Gastroesophageal sphincter (tissue), 4 donors: ENCODE results near the gene ADGRD1. TPM values are rescaled to one million over a fixed set of nuclear protein-coding genes. Genes with fewer than 3 reads are reported as not detected.

Experiments used
- ATAC-seq: fragments of 150-250 bp; one replicate; pipeline ENCODE4 v1.9.1; 2016; ENCODE audit warnings: mild to moderate bottlenecking, moderate library complexity
- H3K27ac ChIP-seq, 4 donors: fragments of 200-600 bp; sonication (generic) in 3 of 4; 1 replicate in 3 of 4; 2 replicates in 1 of 4; pipeline ENCODE4 v1.5.1; 2016 to 2019
- H3K27me3 ChIP-seq: fragments of 200-600 bp; sonication (generic); one replicate; pipeline ENCODE4 v1.5.1; 2019
- H3K36me3 ChIP-seq, 2 donors: fragments of 200-600 bp; sonication (generic); one replicate each; pipeline ENCODE4 v1.5.1; 2019; ENCODE audit warnings: control low read depth in 1 of 2
- H3K4me1 ChIP-seq, 3 donors: fragments of 200-600 bp; sonication (generic); 1 replicate in 2 of 3; 2 replicates in 1 of 3; pipeline ENCODE4 v1.5.1; 2016 to 2019; ENCODE audit warnings: control low read depth in 2 of 3
- H3K4me3 ChIP-seq, 2 donors: fragments of 200-600 bp; sonication (generic); one replicate each; pipeline ENCODE4 v1.5.1; 2019; ENCODE audit warnings: mild to moderate bottlenecking in 1 of 2, moderate library complexity in 1 of 2
- H3K9me3 ChIP-seq, 3 donors: fragments of 200-600 bp; sonication (generic); one replicate each; pipeline ENCODE4 v1.5.1; 2017 to 2019; ENCODE audit warnings: control low read depth in 2 of 3
- EP300 ChIP-seq: sonication (generic); formaldehyde crosslinking; IDR thresholded peaks from one replicate; pipeline ENCODE4 v1.6.1; 2017; ENCODE audit warnings: antibody characterized with exemption, mild to moderate bottlenecking
- POLR2A ChIP-seq, 2 donors: fragments of 450-650 bp; IDR thresholded peaks; one replicate each; pipeline ENCODE4 v1.6.1; 2017; ENCODE audit warnings: antibody characterized with exemption in 2 of 2, mild to moderate bottlenecking in 2 of 2, moderate library complexity in 1 of 2
- POLR2AphosphoS5 ChIP-seq: sonication (generic); formaldehyde crosslinking; IDR thresholded peaks from one replicate; pipeline ENCODE4 v1.6.1; 2017; ENCODE audit warnings: antibody characterized with exemption
- WGBS, 2 donors: methylation state at CpG; one replicate each; pipeline ENCODE4 v1.1.5; 2018; ENCODE audit warnings: low coverage in 1 of 2; 5-methylcytosine and 5-hydroxymethylcytosine counted together
- total RNA-seq, 4 donors: library from RNA; depleted of rRNA; stranded (reverse); fragments of >200 nt; gene quantifications; one replicate each; pipeline ENCODE4 v1.1.0, GENCODE V29; 2016
- TF ChIP-seq, protein P1 (sequence below), 4 experiments: fragments of 200-600 bp in 2 of 4; fragments of 450-650 bp in 2 of 4; sonication (generic) in 1 of 4; IDR thresholded peaks; one replicate each; pipeline ENCODE4 v1.5.1; 2017 to 2019; ENCODE audit warnings: antibody characterized with exemption in 4 of 4, mild to moderate bottlenecking in 2 of 4, moderate library complexity in 2 of 4

ADGRD1 gene
- total RNA-seq, 4 donors from 2014 or later, result 19.1 to 43.4 (median 31.3) TPM

GRCh38 chr12:131054345-131055092 is 100.8 kb downstream of the ADGRD1 start:
- H3K36me3 ChIP-seq, result no peaks in the 10 kb centered on the region
- ATAC-seq, result no peak
- H3K27ac ChIP-seq, result no peak overlapping the region
- H3K4me3 ChIP-seq, result no peak overlapping the region
- H3K4me1 ChIP-seq, result peaks cover 0 to 4% (median 0%) of the 10 kb centered on the region in 3 donors
- H3K27me3 ChIP-seq, result no peaks in the 10 kb centered on the region
- H3K9me3 ChIP-seq, result no peaks in the 10 kb centered on the region
- TF ChIP-seq, protein P1, sequence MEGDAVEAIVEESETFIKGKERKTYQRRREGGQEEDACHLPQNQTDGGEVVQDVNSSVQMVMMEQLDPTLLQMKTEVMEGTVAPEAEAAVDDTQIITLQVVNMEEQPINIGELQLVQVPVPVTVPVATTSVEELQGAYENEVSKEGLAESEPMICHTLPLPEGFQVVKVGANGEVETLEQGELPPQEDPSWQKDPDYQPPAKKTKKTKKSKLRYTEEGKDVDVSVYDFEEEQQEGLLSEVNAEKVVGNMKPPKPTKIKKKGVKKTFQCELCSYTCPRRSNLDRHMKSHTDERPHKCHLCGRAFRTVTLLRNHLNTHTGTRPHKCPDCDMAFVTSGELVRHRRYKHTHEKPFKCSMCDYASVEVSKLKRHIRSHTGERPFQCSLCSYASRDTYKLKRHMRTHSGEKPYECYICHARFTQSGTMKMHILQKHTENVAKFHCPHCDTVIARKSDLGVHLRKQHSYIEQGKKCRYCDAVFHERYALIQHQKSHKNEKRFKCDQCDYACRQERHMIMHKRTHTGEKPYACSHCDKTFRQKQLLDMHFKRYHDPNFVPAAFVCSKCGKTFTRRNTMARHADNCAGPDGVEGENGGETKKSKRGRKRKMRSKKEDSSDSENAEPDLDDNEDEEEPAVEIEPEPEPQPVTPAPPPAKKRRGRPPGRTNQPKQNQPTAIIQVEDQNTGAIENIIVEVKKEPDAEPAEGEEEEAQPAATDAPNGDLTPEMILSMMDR (IDR thresholded peaks at IDR 0.05), result no peak
- TF ChIP-seq POLR2A (IDR thresholded peaks at IDR 0.05) (no peak), POLR2AphosphoS5 (no peak), EP300 (no peak)
- 84% methylated on average over 4 to 7 of the region's 19 CpGs for WGBS, 2 donors

DNA sequence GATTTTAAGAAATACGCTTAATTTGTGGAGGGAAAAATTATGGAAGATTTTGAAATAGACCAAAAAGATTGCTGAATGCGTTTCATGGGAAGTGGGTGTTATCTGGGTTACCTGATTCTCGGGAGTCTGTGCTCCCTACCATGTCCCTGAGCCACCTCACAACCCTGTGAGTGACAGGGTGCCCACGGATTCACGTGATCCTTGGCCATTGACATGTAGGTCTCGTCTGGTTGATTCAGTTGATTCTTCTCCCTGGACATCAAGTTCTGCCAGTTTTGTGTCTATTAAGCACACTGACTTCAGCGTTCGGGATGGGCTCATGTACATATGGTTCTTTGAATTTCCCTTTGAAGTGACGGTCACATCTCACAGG is 101.4 kb downstream of the ADGRD1 start:
- H3K27me3 ChIP-seq, result no peaks in the 10 kb centered on the region
- no peak overlapping the region for H3K27ac ChIP-seq
- H3K36me3 ChIP-seq, result no peaks in the 10 kb centered on the region
- H3K4me1 ChIP-seq, result no peaks in the 10 kb centered on the region
- no peak overlapping the region for H3K4me3 ChIP-seq
- no peak for TF ChIP-seq EP300
- TF ChIP-seq, protein P1 (IDR thresholded peaks at IDR 0.05), result no peak
- TF ChIP-seq POLR2A (IDR thresholded peaks at IDR 0.05), result no peak
- TF ChIP-seq POLR2AphosphoS5, result no peak
- ATAC-seq, result no peak
- no peaks in the 10 kb centered on the region for H3K9me3 ChIP-seq
- WGBS, 2 donors, result 80 to 90% methylated on average over 4 to 9 of the region's 9 CpGs

DNA sequence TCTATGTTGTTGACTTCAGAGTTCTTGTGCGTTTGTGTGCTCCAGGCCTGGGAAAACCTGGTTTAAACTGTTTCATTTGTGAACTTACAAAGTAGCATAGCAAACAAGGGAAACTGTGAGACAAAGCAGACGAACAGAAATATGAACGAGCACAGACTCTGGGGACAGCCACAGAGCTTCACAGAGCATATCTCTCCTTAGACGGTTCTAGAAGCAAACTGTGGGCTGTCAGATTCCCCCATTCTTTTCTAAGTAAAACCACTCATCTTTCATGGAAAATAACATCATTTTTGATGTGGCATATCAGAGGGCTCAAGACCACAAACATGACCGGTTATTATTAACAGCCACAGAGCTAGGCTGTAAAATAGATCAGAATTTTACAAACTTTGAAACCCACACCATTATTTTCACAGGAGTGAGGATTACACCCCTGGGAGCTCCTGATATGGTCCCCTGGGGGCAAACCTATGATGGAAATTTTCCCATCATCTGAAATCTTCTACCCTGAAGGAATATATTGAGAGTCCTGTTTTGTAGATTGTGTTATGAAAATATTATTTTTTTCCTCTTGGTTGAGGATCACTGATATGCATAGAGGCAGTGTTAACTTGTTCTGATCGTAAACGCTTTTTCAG is 102.0 kb downstream of the ADGRD1 start:
- 69 to 80% methylated on average over 5 to 7 of the region's 7 CpGs for WGBS, 2 donors

DNA sequence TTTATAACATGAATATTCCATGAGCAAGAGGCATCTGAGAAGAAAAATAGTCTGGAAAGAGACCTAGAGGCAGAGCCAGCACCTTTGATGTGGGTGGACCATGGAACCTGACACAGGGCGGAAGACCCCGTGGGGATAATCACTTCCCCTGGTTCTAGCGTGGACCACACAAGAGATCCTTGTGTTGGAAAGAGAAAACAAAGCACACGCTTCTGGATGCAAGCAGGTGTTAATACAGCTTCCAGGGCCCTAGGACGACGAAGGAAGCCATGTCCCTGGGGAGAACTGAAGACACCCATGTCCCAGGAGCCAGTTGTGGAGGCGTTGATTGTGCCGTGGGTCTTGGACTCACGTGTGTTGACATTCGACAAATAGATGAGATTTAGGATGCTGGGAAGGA is 102.9 kb downstream of the ADGRD1 start:
- WGBS, 2 donors, result 72 to 88% methylated on average over 6 to 10 of the region's 10 CpGs
- ATAC-seq, result no peak
- Histone ChIP-seq H3K4me3 (no peak overlapping the region), H3K4me1 (no peaks in the 10 kb centered on the region), H3K27ac (no peak overlapping the region), H3K9me3 (no peaks in the 10 kb centered on the region), H3K36me3 (no peaks in the 10 kb centered on the region), H3K27me3 (no peaks in the 10 kb centered on the region)
- TF ChIP-seq EP300, result no peak
- no peak for TF ChIP-seq POLR2A (IDR thresholded peaks at IDR 0.05)
- TF ChIP-seq POLR2AphosphoS5, result no peak
- TF ChIP-seq, protein P1 (IDR thresholded peaks at IDR 0.05), result no peak

More for the DNA sequence above, 102.0 kb downstream of the ADGRD1 start:
- no peak for ATAC-seq
- H3K4me3 ChIP-seq, result no peak overlapping the region
- H3K4me1 ChIP-seq, result no peaks in the 10 kb centered on the region
- H3K36me3 ChIP-seq, result no peaks in the 10 kb centered on the region
- no peak overlapping the region for H3K27ac ChIP-seq
- TF ChIP-seq, protein P1 (IDR thresholded peaks at IDR 0.05), result no peak
- TF ChIP-seq POLR2AphosphoS5 (no peak), EP300 (no peak), POLR2A (IDR thresholded peaks at IDR 0.05) (no peak)
- H3K27me3 ChIP-seq, result no peaks in the 10 kb centered on the region
- H3K9me3 ChIP-seq, result no peaks in the 10 kb centered on the region

- Histone ChIP-seq H3K4me3 (no peak overlapping the region), H3K27ac (no peak overlapping the region), H3K27me3 (no peaks in the 10 kb centered on the region), H3K9me3 (no peaks in the 10 kb centered on the region), H3K4me1 (no peaks in the 10 kb centered on the region), H3K36me3 (no peaks in the 10 kb centered on the region)
- 92 to 100% methylated on average over 2 to 18 of the region's 25 CpGs for WGBS, 2 donors
- no peak for ATAC-seq
- TF ChIP-seq POLR2A (IDR thresholded peaks at IDR 0.05) (no peak), POLR2AphosphoS5 (no peak), EP300 (no peak)
- TF ChIP-seq, protein P1 (IDR thresholded peaks at IDR 0.05), result no peak
Observed at GRCh38 chr12:131057211-131057721, 103.6 kb downstream of the ADGRD1 start.
